CD4-positive, alpha-beta memory T cell (primary cell): Measurements from ENCODE around the gene SOHLH1. TPM values are rescaled to one million over a fixed set of nuclear protein-coding genes. Genes with fewer than 3 reads are reported as not detected.

Experiments used
- CTCF ChIA-PET: fragments of 350-600 bp; sonication (Branson Sonifier 250); formaldehyde crosslinking; loops from one replicate; lab custom pipeline; 2021; ENCODE audit warnings: inconsistent platforms; ENCODE audit not compliant: partially characterized antibody; lab: Charles Lee
- POLR2A ChIA-PET: fragments of 350-600 bp; sonication (Branson Sonifier 250); formaldehyde crosslinking; loops from one replicate; lab custom pipeline; 2021; ENCODE audit not compliant: partially characterized antibody; lab: Charles Lee
- DNase-seq, 5 donors: peaks; one replicate each; pipeline versions ENCODE4 v3.0.0 to v3.0.0-alpha.2; 2020 to 2022; ENCODE audit warnings: mixed read lengths in 1 of 5
- H3K27ac ChIP-seq: one replicate; pipeline ENCODE4 v1.7.0; 2013; ENCODE audit warnings: low read depth, low read length
- H3K27me3 ChIP-seq: 2 replicates; pipeline ENCODE4 v1.7.0; 2013; ENCODE audit warnings: mild to moderate bottlenecking, low read length, moderate library complexity; ENCODE audit not compliant: insufficient read depth
- H3K36me3 ChIP-seq: 2 replicates; pipeline ENCODE4 v1.7.0; 2013; ENCODE audit warnings: mild to moderate bottlenecking, low read length, moderate library complexity; ENCODE audit not compliant: insufficient read depth
- H3K4me1 ChIP-seq: 2 replicates; pipeline ENCODE4 v1.7.0; 2013; ENCODE audit warnings: mild to moderate bottlenecking, low read length, moderate library complexity; ENCODE audit not compliant: insufficient read depth
- H3K4me3 ChIP-seq, 2 donors: one replicate each; pipeline ENCODE4 v1.7.0; 2013; ENCODE audit warnings: low read length in 2 of 2, mild to moderate bottlenecking in 1 of 2
- H3K9me3 ChIP-seq, 2 donors: one replicate each; pipeline ENCODE4 v1.7.0; 2013; ENCODE audit warnings: low read length in 2 of 2, control low read depth in 1 of 2; ENCODE audit not compliant: control insufficient read depth in 1 of 2
- H3K27ac Mint-ChIP-seq, 7 donors: one replicate each; pipeline ENCODE4 v1.8.0; 2020 to 2021; ENCODE audit warnings: mixed read lengths in 7 of 7, mild to moderate bottlenecking in 6 of 7, inconsistent platforms in 3 of 7, moderate library complexity in 3 of 7
- H3K27me3 Mint-ChIP-seq, 2 donors: one replicate each; pipeline ENCODE4 v1.8.0; 2020 to 2021; ENCODE audit warnings: mixed read lengths in 2 of 2
- H3K36me3 Mint-ChIP-seq, 2 donors: one replicate each; pipeline ENCODE4 v1.8.0; 2020 to 2021; ENCODE audit warnings: mixed read lengths in 2 of 2, inconsistent platforms in 1 of 2, mild to moderate bottlenecking in 1 of 2
- H3K4me1 Mint-ChIP-seq, 4 donors: one replicate each; pipeline ENCODE4 v1.8.0; 2020 to 2021; ENCODE audit warnings: mixed read lengths in 4 of 4, mild to moderate bottlenecking in 1 of 4
- H3K4me3 Mint-ChIP-seq, 8 donors: one replicate each; pipeline ENCODE4 v1.8.0; 2020 to 2021; ENCODE audit warnings: mixed read lengths in 8 of 8, mild to moderate bottlenecking in 7 of 8, moderate library complexity in 6 of 8, inconsistent platforms in 3 of 8
- H3K9me3 Mint-ChIP-seq, 8 donors: one replicate each; pipeline ENCODE4 v1.8.0; 2020 to 2021; ENCODE audit warnings: mixed read lengths in 8 of 8, mild to moderate bottlenecking in 5 of 8, inconsistent platforms in 3 of 8, moderate library complexity in 1 of 8
- intact Hi-C: fragments of 100-400 bp; cut with micrococcal nuclease; formaldehyde crosslinking; loops from one replicate; pipeline ENCODE4 v1.15.1; 2023
- polyA plus RNA-seq, 2 donors: library from polyadenylated mRNA; unstranded; fragments of 300-500 nt; fragmentation: Illumina TruSeq; gene quantifications; one replicate each; pipeline ENCODE4 v1.2.3, GENCODE V29; 2021
- total RNA-seq, 2 experiments: library from RNA; stranded (reverse); gene quantifications; one replicate each; pipeline ENCODE4 v1.2.3, GENCODE V29; 2021

SOHLH1 gene
- total and polyA plus RNA-seq, 4 experiments from 2014 or later = not detected

GRCh38 chr9:135716045-135716444 is 16.8 kb upstream of the SOHLH1 start:
- peaks cover 0 to 1% (median 0%) of the 10 kb centered on the region in 8 donors for H3K9me3 Mint-ChIP-seq
- intact Hi-C loops = no loop called here
- H3K4me1 Mint-ChIP-seq = no peaks in the 10 kb centered on the region
- Histone ChIP-seq H3K4me1 (no peaks in the 10 kb centered on the region), H3K4me3 (no peak overlapping the region), H3K27ac (no peak overlapping the region), H3K36me3 (no peaks in the 10 kb centered on the region), H3K27me3 (peaks cover 12% of the 10 kb centered on the region), H3K9me3 (no peaks in the 10 kb centered on the region)
- CTCF ChIA-PET = no interaction called here
- H3K36me3 Mint-ChIP-seq = no peaks in the 10 kb centered on the region
- DNase-seq = no peak
- peaks cover 31 to 33% of the 10 kb centered on the region in 2 donors for H3K27me3 Mint-ChIP-seq
- POLR2A ChIA-PET = no interaction called here
- H3K4me3 Mint-ChIP-seq = no peak overlapping the region
- no peak overlapping the region for H3K27ac Mint-ChIP-seq

- no peaks in the 10 kb centered on the region for H3K4me1 Mint-ChIP-seq
- ChIA-PET CTCF (interaction anchor here (1.1 kb wide), 1 partner anchor 10 kb away, joined by 5 read pairs; no protein-coding TSS in a partner anchor), POLR2A (no interaction called here)
- peaks cover 0 to 1% (median 0%) of the 10 kb centered on the region in 8 donors for H3K9me3 Mint-ChIP-seq
- Histone ChIP-seq H3K27me3 (peaks cover 12% of the 10 kb centered on the region), H3K9me3 (no peaks in the 10 kb centered on the region), H3K27ac (no peak overlapping the region), H3K4me1 (no peaks in the 10 kb centered on the region), H3K4me3 (no peak overlapping the region), H3K36me3 (no peaks in the 10 kb centered on the region)
- H3K36me3 Mint-ChIP-seq = no peaks in the 10 kb centered on the region
- intact Hi-C loops = no loop called here
- H3K27ac Mint-ChIP-seq = no peak overlapping the region
- H3K27me3 Mint-ChIP-seq = peaks cover 31 to 33% of the 10 kb centered on the region in 2 donors
- H3K4me3 Mint-ChIP-seq = no peak overlapping the region
- DNase-seq = no peak
Observed at GRCh38 chr9:135715056-135715595, 15.8 kb upstream of the SOHLH1 start.

- H3K27ac Mint-ChIP-seq = no peak overlapping the region
- ChIA-PET POLR2A (no interaction called here), CTCF (interaction anchor here (1.1 to 1.4 kb wide), 2 partner anchors 9 to 10 kb away, joined by 3 to 5 read pairs; no protein-coding TSS in a partner anchor)
- H3K36me3 Mint-ChIP-seq = no peaks in the 10 kb centered on the region
- H3K27me3 ChIP-seq = peaks cover 12% of the 10 kb centered on the region
- DNase-seq = no peak
- H3K9me3 Mint-ChIP-seq = peaks cover 0 to 1% (median 0%) of the 10 kb centered on the region in 8 donors
- no peaks in the 10 kb centered on the region for H3K4me1 ChIP-seq
- no peaks in the 10 kb centered on the region for H3K36me3 ChIP-seq
- peaks cover 31 to 33% of the 10 kb centered on the region in 2 donors for H3K27me3 Mint-ChIP-seq
- H3K9me3 ChIP-seq = no peaks in the 10 kb centered on the region
- no peak overlapping the region for H3K27ac ChIP-seq
- H3K4me3 Mint-ChIP-seq = no peak overlapping the region
- H3K4me3 ChIP-seq = no peak overlapping the region
- H3K4me1 Mint-ChIP-seq = peaks cover 0 to 1% (median 0%) of the 10 kb centered on the region in 4 donors
- intact Hi-C loops = no loop called here
Observed at GRCh38 chr9:135714242-135715055, 15.2 kb upstream of the SOHLH1 start.

- Mint-ChIP-seq H3K9me3 (peaks cover 0 to 1% (median 0%) of the 10 kb centered on the region in 8 donors), H3K36me3 (no peaks in the 10 kb centered on the region), H3K4me1 (peaks cover 0 to 1% (median 0%) of the 10 kb centered on the region in 4 donors), H3K27ac (no peak overlapping the region), H3K4me3 (no peak overlapping the region), H3K27me3 (peaks cover 29 to 36% of the 10 kb centered on the region in 2 donors)
- Histone ChIP-seq H3K4me3 (no peak overlapping the region), H3K36me3 (no peaks in the 10 kb centered on the region), H3K4me1 (no peaks in the 10 kb centered on the region), H3K27ac (no peak overlapping the region), H3K27me3 (peaks cover 12% of the 10 kb centered on the region), H3K9me3 (no peaks in the 10 kb centered on the region)
- intact Hi-C loops = no loop called here
- POLR2A ChIA-PET = no interaction called here
- CTCF ChIA-PET = interaction anchor here (1.4 kb wide), 1 partner anchor 8 kb away, joined by 3 read pairs; no protein-coding TSS in a partner anchor
- DNase-seq = no peak
Observed at GRCh38 chr9:135712613-135713295, 13.5 kb upstream of the SOHLH1 start.

- no peak overlapping the region for H3K4me3 Mint-ChIP-seq
- H3K4me1 Mint-ChIP-seq = peaks cover 0 to 1% (median 0%) of the 10 kb centered on the region in 4 donors
- no peak overlapping the region for H3K4me3 ChIP-seq
- peaks cover 0 to 1% (median 0%) of the 10 kb centered on the region in 8 donors for H3K9me3 Mint-ChIP-seq
- H3K27me3 ChIP-seq = peaks cover 12% of the 10 kb centered on the region
- DNase-seq = no peak
- H3K4me1 ChIP-seq = no peaks in the 10 kb centered on the region
- H3K36me3 ChIP-seq = no peaks in the 10 kb centered on the region
- ChIA-PET CTCF (no interaction called here), POLR2A (no interaction called here)
- no peaks in the 10 kb centered on the region for H3K9me3 ChIP-seq
- H3K27me3 Mint-ChIP-seq = peaks cover 26 to 34% of the 10 kb centered on the region in 2 donors
- H3K27ac ChIP-seq = no peak overlapping the region
- intact Hi-C loops = no loop called here
- no peaks in the 10 kb centered on the region for H3K36me3 Mint-ChIP-seq
- H3K27ac Mint-ChIP-seq = no peak overlapping the region
Observed at GRCh38 chr9:135711881-135712280, 12.6 kb upstream of the SOHLH1 start.

GRCh38 chr9:135711391-135711790 is 12.1 kb upstream of the SOHLH1 start:
- peaks cover 0 to 1% (median 0%) of the 10 kb centered on the region in 4 donors for H3K4me1 Mint-ChIP-seq
- POLR2A ChIA-PET = no interaction called here
- H3K36me3 ChIP-seq = no peaks in the 10 kb centered on the region
- no peak overlapping the region for H3K4me3 ChIP-seq
- peaks cover 22 to 29% of the 10 kb centered on the region in 2 donors for H3K27me3 Mint-ChIP-seq
- H3K4me1 ChIP-seq = no peaks in the 10 kb centered on the region
- H3K27ac Mint-ChIP-seq = no peak overlapping the region
- no peak for DNase-seq
- H3K27me3 ChIP-seq = peaks cover 12% of the 10 kb centered on the region
- peaks cover 0 to 1% (median 0%) of the 10 kb centered on the region in 8 donors for H3K9me3 Mint-ChIP-seq
- no peak overlapping the region for H3K4me3 Mint-ChIP-seq
- CTCF ChIA-PET = no interaction called here
- H3K36me3 Mint-ChIP-seq = no peaks in the 10 kb centered on the region
- H3K27ac ChIP-seq = no peak overlapping the region
- intact Hi-C loops = no loop called here
- no peaks in the 10 kb centered on the region for H3K9me3 ChIP-seq

GRCh38 chr9:135708164-135708563 is 8.9 kb upstream of the SOHLH1 start:
- Histone ChIP-seq H3K27me3 (no peaks in the 10 kb centered on the region), H3K9me3 (no peaks in the 10 kb centered on the region), H3K27ac (no peak overlapping the region), H3K4me1 (no peaks in the 10 kb centered on the region), H3K4me3 (no peak overlapping the region), H3K36me3 (no peaks in the 10 kb centered on the region)
- no peaks in the 10 kb centered on the region for H3K36me3 Mint-ChIP-seq
- peaks cover 0 to 1% (median 0%) of the 10 kb centered on the region in 4 donors for H3K4me1 Mint-ChIP-seq
- intact Hi-C loops = no loop called here
- no peak overlapping the region for H3K27ac Mint-ChIP-seq
- CTCF ChIA-PET = no interaction called here
- no peaks in the 10 kb centered on the region for H3K9me3 Mint-ChIP-seq
- POLR2A ChIA-PET = no interaction called here
- peaks cover 7 to 14% of the 10 kb centered on the region in 2 donors for H3K27me3 Mint-ChIP-seq
- no peak for DNase-seq
- H3K4me3 Mint-ChIP-seq = no peak overlapping the region
